Raji (cell line): ENCODE results near the gene RPAP2.

Experiments used
- POLR2A ChIP-seq: IDR thresholded peaks from 2 replicates; pipeline ENCODE4 v1.6.1; 2011; ENCODE audit warnings: low read depth, low read length, control low read depth; ENCODE audit not compliant: insufficient read depth

The RPAP2 gene

DNA sequence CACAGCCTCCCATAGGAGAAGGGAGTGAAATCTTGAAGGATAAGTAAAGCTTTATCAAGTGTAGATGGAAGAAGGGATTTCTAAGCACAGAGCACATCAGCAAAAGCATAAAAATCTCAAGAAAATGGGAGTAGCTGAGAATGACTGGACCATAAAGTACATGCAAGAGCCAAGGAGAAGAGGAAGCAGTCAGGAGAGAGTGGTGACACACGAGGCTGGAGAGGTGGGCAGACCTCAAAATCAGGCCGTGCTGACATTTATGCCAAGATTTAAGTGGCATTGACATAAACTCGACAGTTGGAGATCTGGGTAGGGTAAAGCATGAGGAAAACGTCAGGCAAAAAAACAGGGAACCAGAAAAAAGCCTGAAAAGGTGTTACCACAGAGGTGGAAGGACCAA lies 125.5 kb downstream of the RPAP2 start:
- TF ChIP-seq POLR2A = no peak

DNA sequence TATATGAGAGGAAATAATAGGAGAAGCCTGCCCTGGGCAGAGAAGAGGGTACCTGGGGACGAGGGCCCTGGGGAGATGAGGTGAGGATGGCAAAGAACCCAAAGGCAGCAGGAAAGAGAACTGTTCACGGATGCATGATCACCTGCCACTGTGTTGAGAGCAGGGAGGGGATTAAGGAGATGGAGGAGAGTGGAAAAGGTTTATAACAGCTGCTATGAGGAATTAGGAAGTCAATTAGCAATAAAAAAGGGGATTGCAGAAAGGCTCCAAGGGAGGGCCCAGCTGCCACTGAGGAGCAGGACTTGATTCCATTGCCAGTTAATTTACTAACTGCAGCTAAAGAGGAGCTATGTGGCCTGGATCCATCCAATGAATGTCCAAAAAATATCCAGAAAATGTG lies 126.8 kb downstream of the RPAP2 start:
- no peak for TF ChIP-seq POLR2A

DNA sequence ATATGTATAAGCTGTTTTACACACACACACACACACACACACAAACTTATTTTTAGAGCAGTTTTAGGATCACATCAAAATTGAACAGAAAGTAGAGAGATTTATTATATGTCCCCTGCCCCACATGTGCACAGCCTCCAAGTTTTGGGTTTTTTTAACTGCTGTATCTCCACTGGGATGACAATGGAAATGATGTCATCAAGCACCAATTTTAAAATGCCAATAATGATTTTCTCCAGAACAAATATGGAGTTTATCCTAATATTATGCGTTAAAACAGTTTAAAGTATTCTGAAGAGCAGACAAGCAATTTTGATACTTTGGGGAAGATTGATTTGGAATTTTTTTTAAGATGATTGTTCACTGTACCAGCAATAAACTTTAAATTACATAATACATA lies 131.2 kb downstream of the RPAP2 start:
- no peak for TF ChIP-seq POLR2A

DNA sequence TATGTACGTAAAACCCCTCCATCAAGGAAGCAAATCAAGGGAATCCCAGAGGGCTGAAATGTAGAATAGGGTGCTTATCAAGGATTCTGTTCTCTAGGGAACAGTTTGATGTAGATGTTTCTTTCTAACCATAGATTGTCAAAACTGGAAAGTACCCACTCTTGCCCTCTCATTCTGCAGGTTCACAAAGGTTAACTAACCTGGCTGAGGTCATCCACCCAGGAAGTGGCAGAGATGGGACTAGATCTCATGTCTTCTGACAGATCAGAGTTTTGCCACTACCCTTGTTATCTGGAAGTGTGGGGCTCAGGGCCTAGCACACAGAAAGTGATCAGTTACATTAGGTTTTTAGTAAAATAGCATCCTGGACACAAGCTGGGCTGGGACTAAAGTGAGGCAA lies 140.4 kb downstream of the RPAP2 start:
- TF ChIP-seq POLR2A = no peak

DNA sequence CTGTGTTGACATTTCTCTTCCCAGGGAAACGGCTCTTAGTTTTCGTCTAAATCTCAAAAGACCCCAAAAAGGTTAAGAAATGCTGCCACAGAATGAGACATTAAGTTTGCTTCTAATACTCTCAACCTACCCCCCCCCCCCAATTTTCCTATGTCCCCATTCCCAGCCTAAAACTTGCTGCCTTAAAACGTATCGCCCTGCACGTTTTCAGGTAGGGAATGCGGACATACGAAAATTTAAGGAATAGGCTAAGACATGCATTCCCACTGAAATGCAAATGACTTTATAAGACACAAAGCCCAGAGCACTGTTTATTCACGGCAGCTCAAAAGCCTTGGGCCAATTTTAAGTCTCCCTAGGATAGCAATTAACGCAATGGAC lies 142.4 kb downstream of the RPAP2 start:
- TF ChIP-seq POLR2A = no peak

DNA sequence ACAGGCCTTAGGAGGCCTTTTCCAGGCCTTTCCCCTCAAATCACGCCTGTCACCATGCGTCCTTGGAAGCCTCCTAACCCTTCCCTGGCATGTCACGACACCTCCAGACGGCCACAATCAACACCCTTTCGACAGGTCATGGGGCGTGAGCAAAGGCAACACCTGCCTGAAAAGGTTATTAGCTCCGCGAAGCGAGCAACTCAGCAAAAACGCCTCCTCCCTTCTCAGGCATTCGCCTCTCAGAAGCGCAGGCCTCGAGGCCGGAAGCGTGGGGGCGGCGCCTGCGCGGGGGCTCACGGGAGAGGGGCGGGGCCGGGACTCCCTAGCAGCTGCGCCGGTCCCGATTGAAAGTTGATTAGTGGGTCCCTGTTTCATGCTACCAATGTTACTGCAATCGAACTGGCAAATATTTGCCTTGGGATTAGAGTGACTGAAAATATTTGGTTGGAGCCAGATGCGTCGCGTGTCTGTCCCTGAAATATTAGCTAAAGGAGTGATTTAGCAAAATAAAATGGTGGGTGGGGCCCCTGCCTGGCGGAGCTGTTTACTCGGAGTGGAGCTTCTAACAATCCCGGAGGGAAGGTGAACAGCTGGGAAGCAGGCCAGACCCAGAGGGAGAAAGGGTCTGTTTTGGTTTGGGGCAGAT lies 143.0 kb downstream of the RPAP2 start:
- no peak for TF ChIP-seq POLR2A

DNA sequence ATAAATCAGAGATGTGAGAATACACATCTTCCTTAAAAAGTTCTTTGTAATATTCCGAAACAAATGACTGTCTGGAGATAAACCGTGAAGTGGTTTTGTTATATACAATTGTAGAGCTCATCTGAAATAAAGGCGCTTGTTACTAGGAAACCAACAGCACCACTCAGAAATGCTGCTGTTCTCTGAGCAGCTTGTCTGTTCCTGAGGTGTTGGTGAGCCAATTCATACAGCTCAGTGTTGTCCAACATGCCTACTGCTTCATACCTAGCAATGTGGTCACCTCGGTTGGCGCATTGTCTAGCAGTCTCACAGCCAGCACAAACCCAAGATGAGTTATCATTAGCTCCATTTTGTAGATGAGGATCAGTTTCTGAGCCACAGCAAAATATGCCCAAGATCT lies 143.5 kb downstream of the RPAP2 start:
- no peak for TF ChIP-seq POLR2A

DNA sequence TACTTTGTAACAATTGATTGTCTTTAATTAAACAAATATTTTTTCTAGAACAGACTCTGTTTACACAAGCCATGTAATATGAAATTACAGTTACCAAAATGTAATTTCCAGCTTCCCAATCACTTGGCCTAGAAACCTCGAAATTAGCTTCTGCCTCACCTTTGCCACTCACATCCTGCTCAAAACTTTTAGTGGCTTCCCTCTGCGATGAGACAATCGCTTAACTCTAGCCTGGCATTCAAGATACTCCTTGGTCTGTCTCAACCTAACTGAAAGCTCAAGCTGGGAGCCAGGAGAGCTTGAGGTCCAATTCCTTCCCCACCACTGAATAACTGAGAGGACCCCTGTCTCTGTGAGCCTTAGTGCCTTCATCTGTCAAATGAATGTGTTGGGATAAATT lies 145.0 kb downstream of the RPAP2 start:
- TF ChIP-seq POLR2A = no peak

DNA sequence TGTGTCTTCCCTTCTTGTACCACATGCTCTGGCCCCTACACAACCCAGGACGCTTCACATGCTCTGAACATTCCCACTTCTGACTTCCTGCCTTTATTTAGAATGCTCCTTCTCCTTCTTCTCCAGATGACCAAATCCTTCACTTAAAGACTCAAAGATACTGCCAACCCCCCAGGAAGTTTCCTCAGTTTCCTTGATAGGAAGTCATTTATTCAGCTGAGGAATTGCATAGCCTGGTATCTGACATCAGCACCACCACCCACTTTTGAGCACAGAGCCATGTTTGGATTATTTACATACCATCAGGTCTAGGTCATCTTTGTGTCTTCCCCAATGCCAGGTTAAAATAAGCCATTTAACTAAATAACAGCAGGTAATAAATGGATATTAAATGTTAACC lies 145.5 kb downstream of the RPAP2 start:
- TF ChIP-seq POLR2A = no peak

DNA sequence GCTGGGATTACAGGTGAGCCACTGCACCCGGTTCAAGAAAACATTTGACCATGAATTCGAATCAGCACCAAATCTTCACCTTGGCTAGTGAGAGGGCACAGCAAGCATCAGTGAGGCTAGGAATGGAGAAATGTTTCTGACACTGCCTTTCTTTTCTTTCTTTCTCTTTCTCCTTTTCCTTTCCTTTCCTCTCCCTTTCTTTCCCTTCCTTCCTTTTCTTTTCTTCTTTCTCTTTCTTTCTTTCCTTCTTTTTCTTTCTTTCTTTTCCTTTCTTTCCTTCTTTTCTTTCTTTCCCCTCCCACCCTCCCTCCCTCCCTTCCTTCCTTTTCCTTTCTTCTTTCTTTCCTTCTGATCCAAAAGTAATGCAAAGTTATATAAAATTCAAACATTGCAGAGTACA lies 147.0 kb downstream of the RPAP2 start:
- no peak for TF ChIP-seq POLR2A

DNA sequence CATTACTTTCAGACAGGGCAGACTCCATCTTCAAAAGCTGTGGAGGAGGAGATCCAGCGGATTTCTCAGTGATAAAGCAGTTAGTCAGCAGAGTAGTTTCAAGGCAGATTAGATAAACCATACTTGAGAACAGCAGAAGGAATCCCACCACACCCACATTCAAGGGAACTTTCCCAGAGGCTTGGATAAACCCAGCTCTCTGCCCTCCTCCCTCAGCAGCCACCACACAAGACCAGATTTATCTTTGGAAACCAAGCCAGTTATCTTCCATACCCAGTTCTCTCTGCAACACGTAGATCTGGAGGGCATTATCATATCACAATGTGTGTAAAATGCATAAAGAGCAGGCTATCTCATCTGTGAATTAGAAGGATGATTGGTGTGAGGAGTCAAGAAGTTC lies 147.7 kb downstream of the RPAP2 start:
- no peak for TF ChIP-seq POLR2A

DNA sequence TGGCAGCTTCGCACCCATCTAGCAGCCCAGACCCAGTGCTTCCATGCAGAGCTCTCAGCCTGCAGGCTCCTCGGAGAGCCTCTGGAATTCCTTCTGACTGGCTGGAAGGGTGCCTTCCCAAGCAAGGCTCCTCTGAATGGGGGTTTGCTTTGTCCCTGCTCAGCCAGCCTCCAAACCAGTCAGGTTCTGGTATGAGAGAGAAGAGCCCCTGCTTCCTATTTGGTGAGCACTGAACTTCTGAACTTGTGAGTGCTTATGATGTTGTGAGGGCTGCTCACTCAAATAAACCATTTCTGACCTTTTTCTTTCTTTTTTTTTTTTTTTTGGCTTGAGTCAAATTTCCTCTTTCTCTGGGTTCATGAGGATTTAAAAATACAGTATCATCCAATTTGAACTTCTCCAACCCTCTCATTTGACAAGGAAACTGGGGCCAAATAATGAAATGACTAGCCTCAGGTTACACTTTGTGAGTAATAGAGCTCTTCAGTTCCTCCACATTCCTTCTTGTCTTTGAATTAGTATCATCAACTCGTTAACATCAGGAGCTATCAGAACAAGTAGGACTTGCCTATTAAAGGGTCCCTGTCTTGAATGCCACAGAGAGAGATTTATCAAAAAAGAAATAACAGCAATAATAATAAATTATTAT lies 148.3 kb downstream of the RPAP2 start:
- TF ChIP-seq POLR2A = no peak

DNA sequence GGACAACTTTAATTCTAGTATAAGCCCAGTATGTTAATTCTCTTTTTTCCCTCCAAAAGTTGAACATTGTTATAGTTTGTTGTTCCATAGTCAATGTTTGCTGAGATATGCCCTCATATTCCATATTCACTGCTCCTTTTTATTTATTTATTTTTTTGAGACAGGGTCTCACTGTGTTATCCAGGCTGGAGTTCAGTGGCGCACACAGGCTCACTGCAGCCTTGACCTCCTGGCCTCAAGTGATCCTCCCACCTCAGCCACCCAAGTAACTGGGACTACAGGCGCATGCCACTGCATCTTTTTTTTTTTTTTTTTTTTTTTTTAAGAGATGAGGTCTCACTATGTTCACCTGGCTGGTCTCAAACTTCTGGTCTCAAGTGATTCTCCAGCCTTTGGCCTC lies 149.1 kb downstream of the RPAP2 start:
- no peak for TF ChIP-seq POLR2A
